GM19463 (cell line): ENCODE results near the gene TOR1AIP2.
A peak's percentile ranks its signal among the peaks of the same experiment; 100 is the strongest.

ENCODE experiments used
- ATAC-seq: cut with Tn5 transposase; IDR thresholded peaks from one replicate; pipeline ENCODE4 v1.9.1; 2021; ENCODE audit warnings: mild to moderate bottlenecking, moderate library complexity; ENCODE audit not compliant: unreplicated experiment

The TOR1AIP2 gene

GRCh38 chr1:179826626-179827280, 50.9 kb downstream of the TOR1AIP2 start:
- no peak for ATAC-seq

- ATAC-seq = no peak
These were observed 51.7 kb downstream of the TOR1AIP2 start for GRCh38 chr1:179825798-179826460.

GRCh38 chr1:179825206-179825605, 52.4 kb downstream of the TOR1AIP2 start:
- ATAC-seq = no peak

GRCh38 chr1:179824265-179824664, 53.3 kb downstream of the TOR1AIP2 start:
- ATAC-seq = no peak

GRCh38 chr1:179823693-179824092, 53.9 kb downstream of the TOR1AIP2 start:
- ATAC-seq = no peak

- no peak for ATAC-seq
These were observed 55.5 kb downstream of the TOR1AIP2 start for GRCh38 chr1:179822065-179822464.

GRCh38 chr1:179821524-179821923, 56.1 kb downstream of the TOR1AIP2 start:
- ATAC-seq = no peak

- no peak for ATAC-seq
These were observed 57.2 kb downstream of the TOR1AIP2 start for GRCh38 chr1:179820226-179820970.

- ATAC-seq = no peak
These were observed 58.8 kb downstream of the TOR1AIP2 start for GRCh38 chr1:179818743-179819173.

GRCh38 chr1:179818260-179818659, 59.3 kb downstream of the TOR1AIP2 start:
- ATAC-seq = no peak

- ATAC-seq = no peak
These were observed 59.8 kb downstream of the TOR1AIP2 start for GRCh38 chr1:179817789-179818188.

- no peak for ATAC-seq
These were observed 60.5 kb downstream of the TOR1AIP2 start for GRCh38 chr1:179817056-179817455.

GRCh38 chr1:179816196-179816960, 61.2 kb downstream of the TOR1AIP2 start:
- ATAC-seq = no peak

- no peak for ATAC-seq
These were observed 62.0 kb downstream of the TOR1AIP2 start for GRCh38 chr1:179815641-179816040.

- peak; percentile 40 for ATAC-seq
These were observed 63.1 kb downstream of the TOR1AIP2 start for GRCh38 chr1:179814546-179814838.

GRCh38 chr1:179813626-179814545, 63.7 kb downstream of the TOR1AIP2 start:
- ATAC-seq = no peak

- ATAC-seq = no peak
These were observed 64.9 kb downstream of the TOR1AIP2 start for GRCh38 chr1:179812501-179813292.

GRCh38 chr1:179810367-179810715, 67.3 kb downstream of the TOR1AIP2 start:
- no peak for ATAC-seq

GRCh38 chr1:179809506-179810366, 67.9 kb downstream of the TOR1AIP2 start:
- peak; percentile 63 for ATAC-seq
